HuH-7 (cell line): Measurements from ENCODE around the gene DMAC2L.
"Not testable (repeated sequence)": the region's sequence is repeated elsewhere in the genome, so short reads cannot be mapped to it uniquely, and the experiment has no call there.

Experiments used
- DNase-seq: peaks from one replicate; pipeline ENCODE4 v3.0.0; 2011; ENCODE audit warnings: low spot score

Gene DMAC2L

GRCh38 chr14:50311972-50312733, at the start of gene DMAC2L, which contains the start of gene L2HGDH:
Gene DMAC2L (plus strand): TSS chr14:50312324. CDS start chr14:50321488, 9,164 bp downstream.
Gene L2HGDH (minus strand): TSS chr14:50312229. CDS start chr14:50312150, 79 bp downstream.
- peak; percentile 91 for DNase-seq

GRCh38 chr14:50262865-50263264, 49.3 kb upstream of the DMAC2L start:
- DNase-seq = no peak

- DNase-seq = no peak
These were observed 48.8 kb upstream of the DMAC2L start for GRCh38 chr14:50263321-50263720.

GRCh38 chr14:50265029-50265428, 47.1 kb upstream of the DMAC2L start:
- peak; percentile 5 for DNase-seq

GRCh38 chr14:50270932-50271331, 41.2 kb upstream of the DMAC2L start:
- DNase-seq = no peak

- no peak for DNase-seq
These were observed 39.6 kb upstream of the DMAC2L start for GRCh38 chr14:50272498-50272897.

GRCh38 chr14:50285861-50286260, 26.3 kb upstream of the DMAC2L start:
- DNase-seq = no peak

GRCh38 chr14:50288146-50288545, 24.0 kb upstream of the DMAC2L start:
- DNase-seq = no peak

GRCh38 chr14:50290306-50290705, 21.8 kb upstream of the DMAC2L start:
- DNase-seq = no peak

- DNase-seq = no peak
These were observed 12.5 kb upstream of the DMAC2L start for GRCh38 chr14:50299585-50299984.

GRCh38 chr14:50301914-50302313, 10.2 kb upstream of the DMAC2L start:
- DNase-seq = no peak

- peak; percentile 49 for DNase-seq
These were observed 8.2 kb upstream of the DMAC2L start for GRCh38 chr14:50303744-50304471.

- DNase-seq = no peak
These were observed 3.7 kb upstream of the DMAC2L start for GRCh38 chr14:50308363-50308915.

GRCh38 chr14:50310445-50310844, 1.7 kb upstream of the DMAC2L start:
- no peak for DNase-seq

- DNase-seq = peak; percentile 70
These were observed 670 bp upstream of the DMAC2L start for GRCh38 chr14:50311337-50311971.

GRCh38 chr14:50312734-50313054, 570 bp downstream of the DMAC2L start:
- DNase-seq = no peak

GRCh38 chr14:50314098-50314497, 2.0 kb downstream of the DMAC2L start:
- not testable (repeated sequence) for DNase-seq

- DNase-seq = peak; percentile 26
These were observed 6.0 kb downstream of the DMAC2L start for GRCh38 chr14:50318031-50318626.

- no peak for DNase-seq
These were observed 7.2 kb downstream of the DMAC2L start for GRCh38 chr14:50319293-50319692.

GRCh38 chr14:50319721-50320120, 7.6 kb downstream of the DMAC2L start:
- no peak for DNase-seq

GRCh38 chr14:50320283-50320682, 8.2 kb downstream of the DMAC2L start:
- DNase-seq = no peak

GRCh38 chr14:50321009-50321660, 9.0 kb downstream of the DMAC2L start:
- DNase-seq = peak; percentile 29
